HepG2 (cell line): ENCODE measurements around the gene OXLD1. TPM values are rescaled to one million over a fixed set of nuclear protein-coding genes. Genes with fewer than 3 reads are reported as not detected.
A peak's percentile ranks its signal among the peaks of the same experiment; 100 is the strongest.

Experiments used
- GPBP1L1 ChIP-seq: sonication (generic); formaldehyde crosslinking; IDR thresholded peaks from 2 replicates; pipeline ENCODE4 v1.5.0; 2020; ENCODE audit warnings: mild to moderate bottlenecking, missing genetic modification reagents
- KAT8 ChIP-seq: IDR thresholded peaks from 2 replicates; pipeline ENCODE4 v1.6.1; 2016; ENCODE audit warnings: missing genetic modification reagents, missing compliant biosample characterization
- KDM5A ChIP-seq: fragments of 200-600 bp; sonication (generic); IDR thresholded peaks from 2 replicates; pipeline ENCODE4 v1.7.0; 2018; ENCODE audit warnings: antibody characterized with exemption, mild to moderate bottlenecking, low read length, borderline replicate concordance
- MLXIP ChIP-seq: sonication (generic); formaldehyde crosslinking; IDR thresholded peaks from 2 replicates; pipeline ENCODE4 v1.9.0; 2021; ENCODE audit warnings: missing genetic modification reagents, borderline replicate concordance
- MTA1 ChIP-seq: sonication (generic); formaldehyde crosslinking; IDR thresholded peaks from 2 replicates; pipeline ENCODE4 v1.4.0; 2020; ENCODE audit warnings: missing genetic modification reagents, mild to moderate bottlenecking, borderline replicate concordance
- MYPOP ChIP-seq: sonication (generic); formaldehyde crosslinking; IDR thresholded peaks from 2 replicates; pipeline ENCODE4 v1.8.1; 2023; ENCODE audit warnings: mild to moderate bottlenecking, moderate library complexity, missing genetic modification reagents
- POGZ ChIP-seq: sonication (generic); formaldehyde crosslinking; IDR thresholded peaks from 2 replicates; pipeline ENCODE4 v1.4.0; 2020; ENCODE audit warnings: mild to moderate bottlenecking, missing genetic modification reagents
- SIX1 ChIP-seq: sonication (generic); formaldehyde crosslinking; IDR thresholded peaks from 2 replicates; pipeline ENCODE4 v1.4.0; 2020; ENCODE audit warnings: missing genetic modification reagents, borderline replicate concordance
- SP2 ChIP-seq: sonication (generic); formaldehyde crosslinking; IDR thresholded peaks from 2 replicates; pipeline ENCODE4 v1.5.1; 2020; ENCODE audit warnings: mild to moderate bottlenecking, missing genetic modification reagents
- ZBTB43 ChIP-seq: sonication (generic); formaldehyde crosslinking; conservative IDR thresholded peaks from 2 replicates; pipeline ENCODE4 v1.4.0; 2020; ENCODE audit warnings: missing genetic modification reagents
- ZNF180 ChIP-seq: sonication (generic); formaldehyde crosslinking; IDR thresholded peaks from 2 replicates; pipeline ENCODE4 v1.4.0; 2020; ENCODE audit warnings: low read depth, missing genetic modification reagents, borderline replicate concordance
- ZNF281 ChIP-seq: sonication (generic); formaldehyde crosslinking; IDR thresholded peaks from 2 replicates; pipeline ENCODE4 v1.4.0; 2020; ENCODE audit warnings: missing genetic modification reagents, borderline replicate concordance
- ZNF431 ChIP-seq: sonication (generic); formaldehyde crosslinking; IDR thresholded peaks from 2 replicates; pipeline ENCODE4 v1.9.0; 2022; ENCODE audit warnings: missing genetic modification reagents, low read depth, mild to moderate bottlenecking, borderline replicate concordance
- ZNF556 ChIP-seq: sonication (generic); formaldehyde crosslinking; IDR thresholded peaks from 2 replicates; pipeline ENCODE4 v1.4.0; 2020; ENCODE audit warnings: mild to moderate bottlenecking, missing genetic modification reagents, borderline replicate concordance
- ZNF580 ChIP-seq: IDR thresholded peaks from 2 replicates; pipeline ENCODE4 v1.6.1; 2016; ENCODE audit warnings: low read depth, borderline replicate concordance
- polyA plus RNA-seq, 8 experiments: library from polyadenylated mRNA; depleted of rRNA in 3 of 8; stranded (reverse) in 7 of 8; unstranded in 1 of 8; fragments of >200 nt; fragmentation: Illumina TruSeq in 4 of 8; extraction: Trizol in 4 of 8; gene quantifications; 2 replicates each; pipeline versions ENCODE4 v1.2.1 to v1.2.3, GENCODE V29; 2011 to 2016; ENCODE audit warnings: low read depth in 4 of 8, missing spikeins in 1 of 8, mixed read lengths in 1 of 8; ENCODE audit not compliant: insufficient read depth in 1 of 8
- total RNA-seq, 5 experiments: library from RNA; depleted of rRNA; stranded (reverse); fragments of >200 nt; fragmentation: Illumina TruSeq; extraction: Trizol; gene quantifications; 2 replicates each; pipeline ENCODE4 v1.2.3, GENCODE V29; 2016; ENCODE audit warnings: low read depth in 1 of 5

OXLD1 gene
- total and polyA plus RNA-seq, 2 of the 13 experiments (the other 11 are each of a cell fraction or from before 2014, with no cell fraction given) = 27.1 to 37.5 TPM

GRCh38 chr17:81666342-81667191 is at the start of gene OXLD1, which contains the start of gene CCDC137 (continued):
- TF ChIP-seq KAT8 (CRISPR knock-in tag) = peak; percentile 99
- TF ChIP-seq SP2 (CRISPR knock-in tag) = peak; percentile 100
- no peak for TF ChIP-seq ZNF281 (CRISPR knock-in tag)
- TF ChIP-seq POGZ (CRISPR knock-in tag) = no peak; the same call in none of the 2 replicates
- 0 out of 2 replicates have a peak, but pooled peaks have one; percentile 53 for TF ChIP-seq MTA1 (CRISPR knock-in tag)
- TF ChIP-seq ZBTB43 (CRISPR knock-in tag) = peak; percentile 65; the same call in 1 of the 2 replicates
- TF ChIP-seq ZNF180 (CRISPR knock-in tag) = 0 out of 2 replicates have a peak, but pooled peaks have one; percentile 80
- TF ChIP-seq KDM5A = peak; percentile 82
- TF ChIP-seq MLXIP (CRISPR knock-in tag) = 0 out of 2 replicates have a peak, but pooled peaks have one; percentile 72
- TF ChIP-seq MYPOP (CRISPR knock-in tag) = 0 out of 2 replicates have a peak, but pooled peaks have one; percentile 3
- no peak for TF ChIP-seq GPBP1L1 (CRISPR knock-in tag)
- TF ChIP-seq ZNF431 (CRISPR knock-in tag) = no peak
- TF ChIP-seq ZNF580 = peak; percentile 24; the same call in 1 of the 2 replicates
- TF ChIP-seq ZNF556 (CRISPR knock-in tag) = peak; percentile 74; the same call in 1 of the 2 replicates
- TF ChIP-seq SIX1 (CRISPR knock-in tag) = 0 out of 2 replicates have a peak, but pooled peaks have one; percentile 0
